ENCODE results near the gene ELN. TPM values are rescaled to one million over a fixed set of nuclear protein-coding genes. Genes with fewer than 3 reads are reported as not detected.
A peak's percentile ranks its signal among the peaks of the same experiment; 100 is the strongest.

The ELN gene
- total and polyA plus RNA-seq, 2 of the 8 experiments (the other 6 are each of a cell fraction or from before 2014, with no cell fraction given): 5.1 to 5.6 TPM

- no peaks in the 10 kb centered on the region for H3K36me3 ChIP-seq (ENCODE audit: control insufficient read depth in 2 of 4, insufficient read depth in 4 of 4, low read length in 3 of 4)
- 97% methylated on average over 9 of the region's 9 CpGs; no CpG with 5 or more reads in 1 of the 2 experiments for WGBS, 2 experiments (ENCODE audit: extremely low coverage in 1 of 2, insufficient coverage in 1 of 2, insufficient read length in 1 of 2, insufficient replicate concordance in 2 of 2, low coverage in 1 of 2, low lambda C conversion rate in 2 of 2, missing lambda C conversion rate in 1 of 2)
- no peak overlapping the region for H2BK12ac ChIP-seq (ENCODE audit: low read depth, low read length)
- no peaks in the 10 kb centered on the region for H3K79me1 ChIP-seq (ENCODE audit: low read depth, low read length)
- no peak overlapping the region for H3K9ac ChIP-seq (replicated peaks in 1 of 4; ENCODE audit: extremely low read depth in 1 of 4, low read depth in 3 of 4, low read length in 3 of 4)
- ChIA-PET POLR2A (ENCODE audit: partially characterized antibody) (no interaction called here), CTCF (ENCODE audit: partially characterized antibody) (no interaction called here)
- no peaks in the 10 kb centered on the region for H4K20me1 ChIP-seq (replicated peaks in 1 of 2; ENCODE audit: control insufficient read depth in 1 of 2, insufficient read depth in 2 of 2, low read length in 2 of 2)
- no peaks in the 10 kb centered on the region for H3K79me2 ChIP-seq (ENCODE audit: control insufficient read depth in 1 of 2, insufficient read depth in 2 of 2, low read length in 2 of 2)
- H3K23me2 ChIP-seq (ENCODE audit: low read depth, low read length): no peaks in the 10 kb centered on the region
- no peak for TF ChIP-seq HDAC2 (IDR thresholded peaks at IDR 0.05; ENCODE audit: borderline replicate concordance in 1 of 2, low read depth in 2 of 2, low read length in 2 of 2)
- TF ChIP-seq TBP (IDR thresholded peaks at IDR 0.05; ENCODE audit: low read depth, low read length): no peak
- H4K8ac ChIP-seq (ENCODE audit: extremely low read depth, insufficient read depth, low read length): peak overlapping the region; percentile 45; the same call in 1 of the 2 replicates
- no peak overlapping the region for H4K5ac ChIP-seq (ENCODE audit: insufficient read length, low read depth, low read length)
- no peak overlapping the region for H2BK20ac ChIP-seq (ENCODE audit: low read length)
- FAIRE-seq (no peak), DNase-seq (ENCODE audit: low read depth in 1 of 2, low spot score in 2 of 2) (no peak)
- H3K4me3 ChIP-seq (ENCODE audit: extremely low read depth in 1 of 4, insufficient read depth in 2 of 4, low read depth in 3 of 4, low read length in 4 of 4): no peak overlapping the region
- H2AFZ ChIP-seq (ENCODE audit: low read length): no peak overlapping the region
- H3K14ac ChIP-seq (ENCODE audit: insufficient read length): no peak overlapping the region
- no peak overlapping the region for H3K23ac ChIP-seq (ENCODE audit: insufficient read length)
- no peak overlapping the region for H2AK5ac ChIP-seq (ENCODE audit: low read depth, low read length)
- H2BK5ac ChIP-seq (ENCODE audit: low read depth, low read length): no peak overlapping the region
- H3K27ac ChIP-seq (ENCODE audit: low read depth, low read length): no peak overlapping the region
- H2BK120ac ChIP-seq (replicated peaks; ENCODE audit: low read depth, low read length): no peak overlapping the region
- H3K18ac ChIP-seq (ENCODE audit: extremely low read depth, low read length): no peak overlapping the region
- no peak overlapping the region for H3K56ac ChIP-seq (replicated peaks; ENCODE audit: insufficient read length, low read depth, low read length)
- H3K9me3 ChIP-seq (ENCODE audit: insufficient read depth in 2 of 2, low read depth in 1 of 2, low read length in 1 of 2): no peaks in the 10 kb centered on the region
- H2BK15ac ChIP-seq (ENCODE audit: low read length): no peak overlapping the region
- no peak overlapping the region for H3K4ac ChIP-seq (replicated peaks; ENCODE audit: insufficient read length, low read depth, low read length)
- H3K4me1 ChIP-seq (replicated peaks in 1 of 4; ENCODE audit: control insufficient read depth in 3 of 4, insufficient read depth in 4 of 4, low read length in 3 of 4): peaks cover 0 to 6% (median 2%) of the 10 kb centered on the region in 4 experiments; a peak in 3 of 7 replicates
- H3K27me3 ChIP-seq (replicated peaks in 1 of 4; ENCODE audit: control insufficient read depth in 3 of 4, extremely low read depth in 1 of 4, insufficient read depth in 3 of 4, low read length in 3 of 4): no peaks in the 10 kb centered on the region
- no peak overlapping the region for H3K4me2 ChIP-seq (ENCODE audit: insufficient read depth in 1 of 2, low read depth in 2 of 2, low read length in 2 of 2)
- H4K91ac ChIP-seq (replicated peaks; ENCODE audit: insufficient read length, low read length): no peak overlapping the region
Observed at GRCh38 chr7:74020390-74020789, 7.6 kb upstream of the ELN start.
